GM12878 (cell line): ENCODE data around the gene TSTD2. TPM values are rescaled to one million over a fixed set of nuclear protein-coding genes. Genes with fewer than 3 reads are reported as not detected.

Source experiments
- ATAC-seq: fragments of 200-7000 bp; cut with Tn5 transposase; 3 replicates; pipeline ENCODE4 v1.9.1; 2020; ENCODE audit warnings: mild to moderate bottlenecking, moderate library complexity
- BruUV-seq: library from RNA; stranded (reverse); fragments of 400-500 nt; replicated peaks from 2 replicates; lab custom pipeline; 2021; lab: Mats Ljungman, UMichigan
- CTCF ChIA-PET: fragments of 300-600 bp; sonication (Branson Sonifier 250); formaldehyde crosslinking; extraction: SDS; loops from one replicate; lab custom pipeline; 2021; ENCODE audit warnings: inconsistent platforms; lab: Yijun Ruan, JAX
- POLR2A ChIA-PET: fragments of 350-600 bp; formaldehyde crosslinking; extraction: SDS; loops from one replicate; lab custom pipeline; 2021; ENCODE audit warnings: inconsistent platforms; lab: Charles Lee
- RAD21 ChIA-PET: fragments of 300-600 bp; sonication (Branson Sonifier 250); formaldehyde crosslinking; loops from one replicate; lab custom pipeline; 2023; ENCODE audit warnings: antibody characterized with exemption; ENCODE audit not compliant: unreplicated experiment; lab: Charles Lee
- SMC1A ChIA-PET: fragments of 300-600 bp; sonication (Branson Sonifier 250); formaldehyde crosslinking; loops from one replicate; lab custom pipeline; 2023; ENCODE audit not compliant: unreplicated experiment, uncharacterized antibody; lab: Charles Lee
- DNase-seq: peaks from one replicate; pipeline ENCODE4 v3.0.0-alpha.2; 2011; ENCODE audit warnings: low read depth, low spot score
- FAIRE-seq: peaks from 3 replicates; lab custom pipeline; 2011; peaks lifted over from hg19 to GRCh38; lab: Jason Lieb, UNC
- H2AFZ ChIP-seq: 2 replicates; pipeline ENCODE4 v1.6.0; 2011; ENCODE audit warnings: low read depth, low read length, control low read depth; ENCODE audit not compliant: control insufficient read depth
- H3K27ac ChIP-seq: 2 replicates; pipeline ENCODE4 v1.5.1; 2011; ENCODE audit warnings: control low read depth; ENCODE audit not compliant: control insufficient read depth, insufficient read depth
- H3K27me3 ChIP-seq, 2 experiments: replicated peaks in 1 of 2; 2 replicates each; pipeline versions ENCODE4 v1.6.0 to v1.6.1; 2011; ENCODE audit warnings: low read length in 1 of 2; ENCODE audit not compliant: control insufficient read depth in 2 of 2, insufficient read depth in 2 of 2
- H3K36me3 ChIP-seq, 2 experiments: 2 replicates each; pipeline ENCODE4 v1.5.1; 2011; ENCODE audit warnings: low read length in 1 of 2; ENCODE audit not compliant: control insufficient read depth in 2 of 2, insufficient read depth in 2 of 2
- H3K4me1 ChIP-seq: 2 replicates; pipeline ENCODE4 v1.6.1; 2011; ENCODE audit warnings: mild to moderate bottlenecking, low read length, moderate library complexity, mixed read lengths; ENCODE audit not compliant: control insufficient read depth, insufficient read depth
- H3K4me2 ChIP-seq: 2 replicates; pipeline ENCODE4 v1.6.0; 2011; ENCODE audit warnings: control low read depth; ENCODE audit not compliant: control insufficient read depth, insufficient read depth
- H3K4me3 ChIP-seq: fragments of 200-600 bp; sonication (generic); 2 replicates; pipeline ENCODE4 v1.5.1; 2016
- H3K79me2 ChIP-seq: 2 replicates; pipeline ENCODE4 v1.6.0; 2011; ENCODE audit warnings: low read length; ENCODE audit not compliant: control insufficient read depth, insufficient read depth
- H3K9ac ChIP-seq: 2 replicates; pipeline ENCODE4 v1.8.0; 2011; ENCODE audit warnings: low read length, control low read depth, mixed read lengths; ENCODE audit not compliant: control insufficient read depth, insufficient read depth
- H3K9me3 ChIP-seq: replicated peaks from 3 replicates; pipeline ENCODE4 v1.5.1; 2011; ENCODE audit warnings: mild to moderate bottlenecking, low read length; ENCODE audit not compliant: control insufficient read depth, insufficient read depth
- H4K20me1 ChIP-seq: 2 replicates; pipeline ENCODE4 v1.6.0; 2011; ENCODE audit not compliant: control insufficient read depth, insufficient read depth
- JUND ChIP-seq: IDR thresholded peaks from 2 replicates; pipeline ENCODE4 v1.6.1; 2012; ENCODE audit warnings: low read depth, mild to moderate bottlenecking, low read length, improper control_type of control experiment, moderate library complexity
- PAX5 ChIP-seq: IDR thresholded peaks from 2 replicates; pipeline ENCODE4 v1.6.1; 2011; ENCODE audit warnings: low read depth, low read length, borderline replicate concordance
- ZBTB33 ChIP-seq: fragments of 450-650 bp; IDR thresholded peaks from 2 replicates; pipeline ENCODE4 v1.6.1; 2017; ENCODE audit warnings: mild to moderate bottlenecking
- WGBS: methylation state at CpG from one replicate; pipeline ENCODE4 v1.1.6; 2016; ENCODE audit warnings: low lambda C conversion rate; ENCODE audit not compliant: insufficient replicate concordance, insufficient coverage; ENCODE audit errors: missing lambda C conversion rate; 5-methylcytosine and 5-hydroxymethylcytosine counted together
- in situ Hi-C: fragments of 300-500 bp; cut with MboI; formaldehyde crosslinking; loops from 9 replicates; pipeline ENCODE4 v1.14.3; 2018; ENCODE audit warnings: mixed read lengths
- intact Hi-C: fragments of 100-400 bp; cut with micrococcal nuclease; formaldehyde crosslinking; loops from one replicate; pipeline ENCODE4 v1.14.2; 2022; ENCODE audit not compliant: unreplicated experiment
- polyA plus RNA-seq, 11 experiments: library from polyadenylated mRNA; depleted of rRNA in 4 of 11; unstranded in 6 of 11; stranded (reverse) in 5 of 11; fragments of >200 nt; fragmentation: Nextera tagmentation in 4 of 11; fragmentation: Illumina TruSeq in 1 of 11; extraction: Ambion mirVana in 4 of 11; extraction: Trizol in 1 of 11; gene quantifications; 1 replicate in 1 of 11; 2 replicates in 10 of 11; pipeline versions ENCODE4 v1.2.1 to v1.2.3, GENCODE V29; 2011 to 2016; ENCODE audit warnings: inconsistent platforms in 2 of 11, missing spikeins in 2 of 11, low read depth in 1 of 11
- total RNA-seq, 4 experiments: library from RNA; depleted of rRNA in 3 of 4; stranded (reverse); fragments of >200 nt in 3 of 4; fragmentation: Illumina TruSeq in 1 of 4; extraction: Trizol in 1 of 4; gene quantifications; 2 replicates each; pipeline versions ENCODE4 v1.2.1 to v1.2.3, GENCODE V29; 2013 to 2021
- TF ChIP-seq, protein P1 (sequence below): fragments of 450-650 bp; formaldehyde crosslinking; IDR thresholded peaks from 2 replicates; pipeline ENCODE4 v1.4.0; 2020; ENCODE audit warnings: mild to moderate bottlenecking, moderate library complexity
- TF ChIP-seq, protein P2 (sequence below): fragments of 450-650 bp; IDR thresholded peaks from 2 replicates; pipeline ENCODE4 v1.6.1; 2014; ENCODE audit warnings: mild to moderate bottlenecking

The TSTD2 gene
- total and polyA plus RNA-seq, 10 of the 15 experiments (the other 5 are each of a cell fraction or from before 2014, with no cell fraction given), result 5.0 to 30.6 (median 14.1) TPM

GRCh38 chr9:97593960-97594359 lies 39.2 kb downstream of the TSTD2 start:
- H3K4me2 ChIP-seq, result no peak overlapping the region
- POLR2A ChIA-PET, result no interaction called here
- ATAC-seq (no peak), DNase-seq (no peak), FAIRE-seq (no peak)
- H3K9ac ChIP-seq, result no peak overlapping the region
- 67% methylated on average over 4 of the region's 4 CpGs for WGBS
- no peaks in the 10 kb centered on the region for H3K27me3 ChIP-seq
- no peak overlapping the region for H2AFZ ChIP-seq
- RAD21 ChIA-PET, result interaction anchor here (13.2 kb wide), 1 partner anchor 124 kb away, joined by 306 read pairs; no protein-coding TSS in a partner anchor
- TF ChIP-seq ZBTB33 (no peak), JUND (no peak)
- no TSS peak for BruUV-seq
- H3K9me3 ChIP-seq, result no peaks in the 10 kb centered on the region
- 0 out of 2 replicates have a peak, but pooled peaks cover 4% of the 10 kb centered on the region for H3K4me1 ChIP-seq
- no peaks in the 10 kb centered on the region for H3K79me2 ChIP-seq
- SMC1A ChIA-PET, result interaction anchor here (1.1 to 16.6 kb wide), 4 partner anchors 9 to 123 kb away, joined by 3 to 377 read pairs (median 6); no protein-coding TSS in a partner anchor
- intact Hi-C loops (loop anchor here (10.0 kb wide), 1 partner anchor 89 kb away; the partner anchor contains the start of gene TMOD1), in situ Hi-C loops (no loop called here)
- H3K36me3 ChIP-seq, result no peaks in the 10 kb centered on the region; a peak in 2 of 4 replicates
- H3K4me3 ChIP-seq, result no peak overlapping the region
- CTCF ChIA-PET, result interaction anchor here (0.7 to 17.1 kb wide), 6 partner anchors 9 to 124 kb away, joined by 3 to 573 read pairs (median 4); partner anchors contain the start of gene TMOD1
- no peak overlapping the region for H3K27ac ChIP-seq
- no peaks in the 10 kb centered on the region for H4K20me1 ChIP-seq

DNA sequence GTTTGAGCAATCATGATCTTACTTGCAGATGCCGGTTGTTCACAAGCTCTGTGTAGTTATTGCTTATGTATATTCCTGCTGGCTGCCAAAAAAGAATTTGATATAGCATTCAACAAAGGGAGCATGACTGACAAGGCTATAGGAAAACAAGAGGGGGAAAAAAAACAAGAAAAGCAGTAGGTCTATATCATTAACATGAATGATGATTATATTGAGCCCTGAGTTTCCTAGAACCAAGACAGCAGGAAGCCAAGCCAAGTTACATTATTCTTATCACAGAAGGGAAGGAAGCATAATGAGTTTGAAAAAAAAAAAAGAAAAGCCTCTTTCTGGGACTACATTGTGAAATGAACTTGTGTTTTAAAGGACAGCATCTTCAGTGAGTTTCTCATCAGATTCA lies 41.0 kb downstream of the TSTD2 start:
- BruUV-seq, result no TSS peak
- WGBS, result 100% methylated on average over 1 of the region's 1 CpG
- H3K9ac ChIP-seq, result no peak overlapping the region
- no peaks in the 10 kb centered on the region for H3K27me3 ChIP-seq
- H3K27ac ChIP-seq, result no peak overlapping the region
- ChIA-PET POLR2A (interaction anchor here (0.5 kb wide), 1 partner anchor 706 kb away, joined by 4 read pairs; no protein-coding TSS in a partner anchor), SMC1A (interaction anchor here (0.7 to 16.6 kb wide), 3 partner anchors 86 to 133 kb away, joined by 3 to 377 read pairs (median 3); no protein-coding TSS in a partner anchor), RAD21 (interaction anchor here (1.7 to 13.2 kb wide), 2 partner anchors 23 to 122 kb away, joined by 8 to 306 read pairs; no protein-coding TSS in a partner anchor), CTCF (interaction anchor here (13.0 to 17.1 kb wide), 2 partner anchors 22 to 122 kb away, joined by 215 to 573 read pairs; no protein-coding TSS in a partner anchor)
- no peak for FAIRE-seq
- no peaks in the 10 kb centered on the region for H4K20me1 ChIP-seq
- H3K9me3 ChIP-seq, result no peaks in the 10 kb centered on the region
- ATAC-seq, result no peak
- H3K4me2 ChIP-seq, result no peak overlapping the region
- H3K4me3 ChIP-seq, result no peak overlapping the region
- H3K4me1 ChIP-seq, result no peaks in the 10 kb centered on the region
- no peak overlapping the region for H2AFZ ChIP-seq
- H3K36me3 ChIP-seq, result no peaks in the 10 kb centered on the region; a peak in 2 of 4 replicates
- H3K79me2 ChIP-seq, result no peaks in the 10 kb centered on the region
- in situ Hi-C loops (no loop called here), intact Hi-C loops (loop anchor here (10.0 kb wide), 1 partner anchor 87 kb away; the partner anchor contains the start of gene TMOD1)
- no peak for DNase-seq
- TF ChIP-seq, protein P1, sequence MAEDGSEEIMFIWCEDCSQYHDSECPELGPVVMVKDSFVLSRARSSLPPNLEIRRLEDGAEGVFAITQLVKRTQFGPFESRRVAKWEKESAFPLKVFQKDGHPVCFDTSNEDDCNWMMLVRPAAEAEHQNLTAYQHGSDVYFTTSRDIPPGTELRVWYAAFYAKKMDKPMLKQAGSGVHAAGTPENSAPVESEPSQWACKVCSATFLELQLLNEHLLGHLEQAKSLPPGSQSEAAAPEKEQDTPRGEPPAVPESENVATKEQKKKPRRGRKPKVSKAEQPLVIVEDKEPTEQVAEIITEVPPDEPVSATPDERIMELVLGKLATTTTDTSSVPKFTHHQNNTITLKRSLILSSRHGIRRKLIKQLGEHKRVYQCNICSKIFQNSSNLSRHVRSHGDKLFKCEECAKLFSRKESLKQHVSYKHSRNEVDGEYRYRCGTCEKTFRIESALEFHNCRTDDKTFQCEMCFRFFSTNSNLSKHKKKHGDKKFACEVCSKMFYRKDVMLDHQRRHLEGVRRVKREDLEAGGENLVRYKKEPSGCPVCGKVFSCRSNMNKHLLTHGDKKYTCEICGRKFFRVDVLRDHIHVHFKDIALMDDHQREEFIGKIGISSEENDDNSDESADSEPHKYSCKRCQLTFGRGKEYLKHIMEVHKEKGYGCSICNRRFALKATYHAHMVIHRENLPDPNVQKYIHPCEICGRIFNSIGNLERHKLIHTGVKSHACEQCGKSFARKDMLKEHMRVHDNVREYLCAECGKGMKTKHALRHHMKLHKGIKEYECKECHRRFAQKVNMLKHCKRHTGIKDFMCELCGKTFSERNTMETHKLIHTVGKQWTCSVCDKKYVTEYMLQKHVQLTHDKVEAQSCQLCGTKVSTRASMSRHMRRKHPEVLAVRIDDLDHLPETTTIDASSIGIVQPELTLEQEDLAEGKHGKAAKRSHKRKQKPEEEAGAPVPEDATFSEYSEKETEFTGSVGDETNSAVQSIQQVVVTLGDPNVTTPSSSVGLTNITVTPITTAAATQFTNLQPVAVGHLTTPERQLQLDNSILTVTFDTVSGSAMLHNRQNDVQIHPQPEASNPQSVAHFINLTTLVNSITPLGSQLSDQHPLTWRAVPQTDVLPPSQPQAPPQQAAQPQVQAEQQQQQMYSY (CRISPR knock-in tag), result no peak
- TF ChIP-seq PAX5, result no peak
- TF ChIP-seq, protein P2, sequence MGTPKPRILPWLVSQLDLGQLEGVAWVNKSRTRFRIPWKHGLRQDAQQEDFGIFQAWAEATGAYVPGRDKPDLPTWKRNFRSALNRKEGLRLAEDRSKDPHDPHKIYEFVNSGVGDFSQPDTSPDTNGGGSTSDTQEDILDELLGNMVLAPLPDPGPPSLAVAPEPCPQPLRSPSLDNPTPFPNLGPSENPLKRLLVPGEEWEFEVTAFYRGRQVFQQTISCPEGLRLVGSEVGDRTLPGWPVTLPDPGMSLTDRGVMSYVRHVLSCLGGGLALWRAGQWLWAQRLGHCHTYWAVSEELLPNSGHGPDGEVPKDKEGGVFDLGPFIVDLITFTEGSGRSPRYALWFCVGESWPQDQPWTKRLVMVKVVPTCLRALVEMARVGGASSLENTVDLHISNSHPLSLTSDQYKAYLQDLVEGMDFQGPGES, result no peak
